ENCODE results near the gene IFI27L2.

The IFI27L2 gene

GRCh38 chr14:94093418-94093817 lies 36.0 kb downstream of the IFI27L2 start:
- no peaks in the 10 kb centered on the region for H3K36me3 ChIP-seq (replicated peaks; ENCODE audit: low read depth, low read length)
- H3K4me2 ChIP-seq (ENCODE audit: low read length) = no peak overlapping the region
- no peak overlapping the region for H2AFZ ChIP-seq (ENCODE audit: low read depth, low read length)
- no peak for TF ChIP-seq EZH2phosphoT487 (IDR thresholded peaks at IDR 0.05; ENCODE audit: low read depth)
- TF ChIP-seq CTCF (IDR thresholded peaks at IDR 0.05; ENCODE audit: low read depth, low read length) = no peak
- no peaks in the 10 kb centered on the region for H3K4me1 ChIP-seq (ENCODE audit: low read length)
- no peaks in the 10 kb centered on the region for H4K20me1 ChIP-seq (ENCODE audit: insufficient read depth, low read length)
- H3K4me3 ChIP-seq (ENCODE audit: low read length) = no peak overlapping the region
- no peaks in the 10 kb centered on the region for H3K27me3 ChIP-seq (ENCODE audit: low read depth, low read length)
- no peak overlapping the region for H3K9ac ChIP-seq (ENCODE audit: low read length)
- no peak overlapping the region for H3K27ac ChIP-seq (ENCODE audit: low read length)
- no peaks in the 10 kb centered on the region for H3K79me2 ChIP-seq (ENCODE audit: low read length)
- H3K9me3 ChIP-seq (ENCODE audit: insufficient read depth, low read length) = no peaks in the 10 kb centered on the region

GRCh38 chr14:94089479-94089878 lies 39.9 kb downstream of the IFI27L2 start:
- Histone ChIP-seq H3K9me3 (ENCODE audit: insufficient read depth, low read length) (no peaks in the 10 kb centered on the region), H4K20me1 (ENCODE audit: insufficient read depth, low read length) (no peaks in the 10 kb centered on the region), H3K27ac (ENCODE audit: low read length) (no peak overlapping the region), H3K4me3 (ENCODE audit: low read length) (no peak overlapping the region), H3K27me3 (ENCODE audit: low read depth, low read length) (no peaks in the 10 kb centered on the region), H3K4me2 (ENCODE audit: low read length) (no peak overlapping the region), H3K9ac (ENCODE audit: low read length) (no peak overlapping the region), H3K36me3 (replicated peaks; ENCODE audit: low read depth, low read length) (no peaks in the 10 kb centered on the region), H2AFZ (ENCODE audit: low read depth, low read length) (no peak overlapping the region), H3K79me2 (ENCODE audit: low read length) (no peaks in the 10 kb centered on the region), H3K4me1 (ENCODE audit: low read length) (no peaks in the 10 kb centered on the region)
- TF ChIP-seq EZH2phosphoT487 (IDR thresholded peaks at IDR 0.05; ENCODE audit: low read depth) (no peak), CTCF (IDR thresholded peaks at IDR 0.05; ENCODE audit: low read depth, low read length) (no peak)

DNA sequence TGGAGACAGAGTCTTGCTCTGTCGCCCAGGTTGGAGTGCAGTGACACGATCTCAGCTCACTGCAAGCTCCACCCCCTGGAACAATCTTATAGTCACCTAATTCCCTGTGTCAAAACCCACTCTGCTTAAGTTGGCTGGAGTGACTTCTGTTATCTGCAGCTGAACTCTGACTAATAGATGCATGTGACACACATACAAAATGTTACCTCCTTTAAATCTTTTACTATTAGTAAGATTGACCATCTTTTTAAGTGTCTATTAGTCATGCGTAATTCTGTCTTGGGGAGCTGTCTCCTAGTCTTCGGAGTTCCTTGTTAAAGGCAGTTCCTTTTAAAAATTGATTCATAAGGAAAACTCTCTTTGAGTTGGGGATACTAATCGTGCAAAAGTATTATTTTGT lies 40.9 kb downstream of the IFI27L2 start:
- no peaks in the 10 kb centered on the region for H3K9me3 ChIP-seq (ENCODE audit: insufficient read depth, low read length)
- H3K27ac ChIP-seq (ENCODE audit: low read length) = no peak overlapping the region
- no peak for TF ChIP-seq EZH2phosphoT487 (IDR thresholded peaks at IDR 0.05; ENCODE audit: low read depth)
- TF ChIP-seq CTCF (IDR thresholded peaks at IDR 0.05; ENCODE audit: low read depth, low read length) = no peak
- no peak overlapping the region for H3K4me2 ChIP-seq (ENCODE audit: low read length)
- no peaks in the 10 kb centered on the region for H3K79me2 ChIP-seq (ENCODE audit: low read length)
- no peak overlapping the region for H2AFZ ChIP-seq (ENCODE audit: low read depth, low read length)
- H3K27me3 ChIP-seq (ENCODE audit: low read depth, low read length) = no peaks in the 10 kb centered on the region
- no peak overlapping the region for H3K9ac ChIP-seq (ENCODE audit: low read length)
- no peak overlapping the region for H3K4me3 ChIP-seq (ENCODE audit: low read length)
- H3K4me1 ChIP-seq (ENCODE audit: low read length) = no peaks in the 10 kb centered on the region
- no peaks in the 10 kb centered on the region for H4K20me1 ChIP-seq (ENCODE audit: insufficient read depth, low read length)
- no peaks in the 10 kb centered on the region for H3K36me3 ChIP-seq (replicated peaks; ENCODE audit: low read depth, low read length)

- no peak overlapping the region for H3K9ac ChIP-seq (ENCODE audit: low read length)
- no peak overlapping the region for H3K4me3 ChIP-seq (ENCODE audit: low read length)
Measured at GRCh38 chr14:94087891-94088290, 41.5 kb downstream of the IFI27L2 start.

More at GRCh38 chr14:94087891-94088290, 41.5 kb downstream of the IFI27L2 start:
- no peak overlapping the region for H2AFZ ChIP-seq (ENCODE audit: low read depth, low read length)
- no peaks in the 10 kb centered on the region for H3K4me1 ChIP-seq (ENCODE audit: low read length)
- no peaks in the 10 kb centered on the region for H4K20me1 ChIP-seq (ENCODE audit: insufficient read depth, low read length)
- H3K4me2 ChIP-seq (ENCODE audit: low read length) = no peak overlapping the region
- H3K79me2 ChIP-seq (ENCODE audit: low read length) = no peaks in the 10 kb centered on the region
- no peaks in the 10 kb centered on the region for H3K36me3 ChIP-seq (replicated peaks; ENCODE audit: low read depth, low read length)
- H3K27me3 ChIP-seq (ENCODE audit: low read depth, low read length) = no peaks in the 10 kb centered on the region
- no peaks in the 10 kb centered on the region for H3K9me3 ChIP-seq (ENCODE audit: insufficient read depth, low read length)
- TF ChIP-seq EZH2phosphoT487 (IDR thresholded peaks at IDR 0.05; ENCODE audit: low read depth) (no peak), CTCF (IDR thresholded peaks at IDR 0.05; ENCODE audit: low read depth, low read length) (no peak)
- no peak overlapping the region for H3K27ac ChIP-seq (ENCODE audit: low read length)

Data from OCI-LY3 (cell line).